HL-60 (cell line): ENCODE data around the gene SGCE.

Experiments used
- CTCF ChIP-seq: IDR thresholded peaks from one replicate; pipeline ENCODE4 v1.5.1; 2011; ENCODE audit warnings: low read length, control low read depth, inconsistent platforms; ENCODE audit not compliant: insufficient read depth
- REST ChIP-seq: IDR thresholded peaks from 2 replicates; pipeline ENCODE4 v1.6.1; 2012; ENCODE audit warnings: low read depth; ENCODE audit not compliant: insufficient replicate concordance

GRCh38 chr7:94639384-94639783, 16.5 kb downstream of the SGCE start:
- TF ChIP-seq CTCF, result no peak
- TF ChIP-seq REST, result no peak
